GM21576 (cell line): ENCODE measurements around the gene RUFY3.
"Not testable (repeated sequence)": the region's sequence is repeated elsewhere in the genome, so short reads cannot be mapped to it uniquely, and the experiment has no call there.

Source experiments
- ATAC-seq: cut with Tn5 transposase; IDR thresholded peaks from one replicate; pipeline ENCODE4 v1.9.1; 2021; ENCODE audit warnings: mild to moderate bottlenecking, moderate library complexity; ENCODE audit not compliant: unreplicated experiment

RUFY3 gene

DNA sequence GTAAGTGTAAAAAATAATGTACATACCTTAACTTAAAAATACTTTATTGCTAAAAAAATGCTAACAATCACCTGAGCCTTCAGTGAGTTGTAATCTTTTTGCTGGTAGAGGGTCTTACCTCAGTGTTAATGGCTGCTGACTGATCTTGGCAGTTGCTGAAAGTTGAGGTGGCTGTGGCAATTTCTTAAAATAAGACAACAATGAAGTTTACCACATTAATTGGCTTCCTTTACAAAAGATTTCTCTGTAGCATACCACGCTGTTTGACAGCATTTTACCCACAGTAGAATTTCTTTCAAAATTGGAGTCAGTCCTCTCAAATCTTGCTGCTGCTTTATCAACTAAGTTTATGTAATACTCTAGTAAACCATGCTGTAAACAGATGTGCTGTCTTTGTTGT is 47.6 kb downstream of the RUFY3 start:
- ATAC-seq = not testable (repeated sequence)

GRCh38 chr4:70772929-70773555 is 51.3 kb downstream of the RUFY3 start:
- no peak for ATAC-seq

DNA sequence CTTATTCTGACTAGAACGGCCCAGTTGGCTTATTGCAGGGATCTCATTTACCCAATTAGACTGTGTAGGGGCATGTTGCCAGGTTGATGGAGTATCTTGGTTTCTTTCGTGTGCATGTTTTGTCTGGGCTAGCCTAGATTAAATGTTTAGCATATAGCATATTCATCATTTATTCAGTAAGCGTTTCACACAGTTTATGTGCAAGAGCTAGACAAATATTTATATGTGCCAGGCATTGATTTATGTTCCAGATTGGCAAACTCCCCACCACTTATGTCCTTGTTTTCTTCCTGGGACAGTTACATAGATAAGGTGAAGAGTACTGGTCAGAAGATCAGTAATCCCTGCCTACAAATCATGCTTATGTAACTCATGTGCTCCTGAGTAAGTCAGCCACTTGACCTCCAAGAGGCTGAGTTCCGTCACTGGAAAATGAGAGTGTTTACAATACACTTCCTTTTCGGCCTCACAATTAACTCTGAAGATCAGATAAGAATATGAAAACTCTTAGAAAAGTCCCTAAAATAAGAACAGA is 57.2 kb downstream of the RUFY3 start:
- ATAC-seq = no peak

DNA sequence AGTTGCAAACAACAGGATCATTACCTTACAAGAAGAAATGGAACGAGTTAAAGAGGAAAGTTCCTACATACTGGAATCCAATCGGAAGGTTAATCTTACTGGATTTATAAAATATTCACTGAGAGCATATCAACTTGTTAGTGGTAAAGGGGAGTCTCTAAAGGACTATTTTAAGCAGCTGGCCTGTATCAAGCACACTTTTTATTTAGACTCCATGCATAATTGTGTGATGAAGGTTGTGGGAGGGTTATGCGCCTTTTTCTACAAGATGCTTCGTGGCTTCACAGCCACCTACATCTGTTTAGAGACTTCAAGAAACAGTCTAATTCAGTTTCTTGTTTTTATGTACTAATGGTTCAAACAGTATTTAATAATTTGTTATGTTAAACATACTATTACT is 61.3 kb downstream of the RUFY3 start:
- ATAC-seq = no peak

DNA sequence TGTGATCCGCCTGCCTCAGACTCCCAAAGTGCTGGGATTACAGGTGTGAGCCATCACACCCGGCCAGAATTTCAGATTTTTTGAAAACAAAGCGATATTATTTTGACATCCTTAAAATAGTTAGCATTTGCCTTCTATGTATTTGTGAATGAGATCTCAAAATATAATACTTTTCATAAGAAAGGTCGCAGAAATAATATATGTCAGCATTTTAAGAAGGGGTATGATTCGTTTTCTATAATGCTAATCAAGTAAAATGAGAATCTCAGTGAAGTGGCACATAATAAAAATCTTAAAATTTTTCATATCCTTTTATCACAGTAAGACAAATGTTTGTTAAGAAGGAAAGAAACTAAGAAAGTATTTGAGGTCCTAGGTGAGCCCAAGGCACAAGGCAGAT is 65.7 kb downstream of the RUFY3 start:
- no peak for ATAC-seq

GRCh38 chr4:70788733-70789132 is 67.0 kb downstream of the RUFY3 start:
- ATAC-seq = no peak

GRCh38 chr4:70793626-70794025 is 71.9 kb downstream of the RUFY3 start:
- no peak for ATAC-seq

- ATAC-seq = peak; percentile 71
These were observed 79.6 kb downstream of the RUFY3 start for GRCh38 chr4:70801265-70801809.

DNA sequence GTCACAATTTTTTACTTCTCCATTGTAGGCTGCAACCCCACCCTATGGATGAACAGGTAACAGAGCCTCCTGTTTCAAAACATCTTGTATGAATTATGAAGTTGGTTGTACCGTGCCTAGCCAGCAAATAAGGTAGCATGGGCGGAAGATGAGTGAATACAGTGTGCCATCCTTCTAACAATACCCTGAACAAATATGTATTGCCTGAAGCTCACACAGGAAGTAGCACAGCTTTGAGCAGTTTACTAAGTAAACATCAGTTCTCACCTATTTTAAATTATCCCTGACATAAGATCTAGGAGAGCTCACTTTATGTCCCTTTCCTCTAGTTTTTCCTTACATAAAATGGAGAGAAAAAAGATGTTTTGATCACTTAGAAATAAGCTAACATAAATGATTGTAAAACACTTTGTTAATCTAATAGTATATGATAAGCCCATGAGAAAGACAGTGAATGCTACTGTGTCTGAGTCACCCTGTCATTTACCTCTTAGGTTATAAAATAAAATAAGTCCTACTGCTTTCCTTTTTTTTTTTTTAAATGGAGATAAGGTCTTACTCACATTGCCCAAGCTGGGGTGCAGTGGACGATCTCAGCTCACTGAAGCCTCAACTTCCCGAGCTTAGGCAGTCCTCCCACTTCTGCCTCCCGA is 81.3 kb downstream of the RUFY3 start:
- ATAC-seq = no peak

DNA sequence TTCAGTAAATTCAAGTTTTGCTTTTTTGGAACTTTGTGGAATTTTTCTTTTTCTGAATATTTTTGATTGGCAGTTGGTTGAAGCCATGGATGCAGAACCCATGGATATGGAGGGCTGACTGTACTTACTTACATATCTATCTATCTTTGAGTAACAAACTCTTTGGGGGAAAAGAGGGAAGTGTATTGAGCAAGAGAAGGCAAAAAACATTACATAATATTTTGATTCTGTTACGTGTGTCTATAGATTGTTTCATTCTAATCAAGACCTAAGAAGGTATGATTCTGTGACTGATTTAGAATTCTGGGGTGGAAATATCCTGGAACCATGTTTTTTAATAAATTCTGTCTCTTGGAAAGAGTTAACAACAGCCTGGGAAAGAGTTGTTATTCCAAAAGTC is 86.4 kb downstream of the RUFY3 start:
- ATAC-seq = no peak

DNA sequence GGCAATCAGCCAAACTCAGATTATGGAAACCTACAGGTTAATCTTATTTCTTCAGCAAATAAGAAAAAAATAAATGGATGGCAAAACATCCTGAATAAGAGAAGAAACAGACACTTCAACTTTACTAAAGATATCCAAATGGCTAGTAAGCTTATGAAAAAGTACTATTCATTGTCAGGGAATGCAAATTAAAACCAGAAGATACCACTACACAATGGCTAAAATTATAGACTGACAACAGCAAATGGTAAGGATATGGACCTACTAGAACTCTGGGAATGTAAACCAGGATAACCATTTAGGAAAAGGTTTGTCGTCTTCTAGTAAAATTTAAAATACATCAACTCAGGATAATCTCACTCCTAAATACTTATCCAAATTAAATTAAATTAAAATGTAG is 93.6 kb downstream of the RUFY3 start:
- no peak for ATAC-seq

DNA sequence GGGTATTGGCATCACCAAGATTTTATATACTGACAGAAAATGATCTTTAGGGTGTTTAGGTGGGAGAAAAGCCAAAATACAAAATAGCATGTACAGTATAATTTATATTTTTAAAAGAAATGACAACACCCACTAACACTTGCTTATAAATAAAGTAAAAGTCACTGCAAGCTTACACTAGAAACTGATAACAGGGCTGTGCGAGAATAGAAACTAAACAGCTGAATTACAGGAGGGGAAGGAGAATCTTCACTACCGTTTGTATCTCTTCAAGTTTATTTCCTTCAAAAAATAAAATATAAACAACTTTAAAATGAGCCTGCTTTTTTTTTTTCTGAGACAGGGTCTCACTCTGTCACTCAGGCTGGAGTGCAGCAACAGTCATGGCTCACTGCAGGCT is 95.1 kb downstream of the RUFY3 start:
- ATAC-seq = no peak

- ATAC-seq = peak; percentile 57
These were observed 96.5 kb downstream of the RUFY3 start for GRCh38 chr4:70818173-70818855.

DNA sequence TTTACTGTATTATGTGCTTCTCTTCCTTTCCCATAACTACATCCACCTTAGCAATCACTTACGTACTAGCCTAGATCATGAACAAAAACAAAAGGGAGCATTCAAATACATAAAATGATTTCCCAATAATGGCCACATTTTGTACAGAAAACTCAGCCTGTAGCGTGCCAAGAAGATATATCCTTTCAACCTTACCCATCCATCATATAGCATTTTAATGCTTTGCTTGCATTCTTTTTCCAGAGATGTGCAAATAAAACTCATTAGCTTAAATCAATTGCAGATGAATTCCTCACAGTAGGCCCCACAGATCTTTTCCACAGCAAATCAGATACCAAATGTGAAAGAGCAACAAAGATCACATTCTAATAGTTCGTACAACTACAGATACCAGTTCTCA is 97.2 kb downstream of the RUFY3 start:
- ATAC-seq = no peak

GRCh38 chr4:70829015-70829414 is 107.3 kb downstream of the RUFY3 start:
- no peak for ATAC-seq

GRCh38 chr4:70829492-70829891 is 107.7 kb downstream of the RUFY3 start:
- ATAC-seq = no peak

- no peak for ATAC-seq
These were observed 108.3 kb downstream of the RUFY3 start for GRCh38 chr4:70830054-70830453.

DNA sequence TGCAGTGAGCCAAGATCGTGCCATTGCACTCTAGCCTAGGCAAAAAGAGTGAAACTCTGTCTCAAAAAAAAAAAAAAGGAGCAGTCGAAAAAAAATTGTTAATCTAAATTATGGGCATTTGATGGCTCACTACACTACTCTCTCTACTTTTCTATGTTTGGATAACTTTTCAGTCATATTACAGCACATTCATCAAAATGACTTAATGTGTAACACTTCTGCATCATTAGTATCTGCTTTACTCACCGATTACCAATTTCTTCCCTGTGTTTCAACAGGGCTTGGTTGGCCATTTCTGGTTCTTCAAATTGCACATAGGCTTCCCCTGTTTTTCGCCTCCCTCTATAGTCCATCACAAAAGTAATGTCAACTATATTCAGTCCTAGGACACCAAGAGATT is 109.5 kb downstream of the RUFY3 start:
- ATAC-seq = no peak

DNA sequence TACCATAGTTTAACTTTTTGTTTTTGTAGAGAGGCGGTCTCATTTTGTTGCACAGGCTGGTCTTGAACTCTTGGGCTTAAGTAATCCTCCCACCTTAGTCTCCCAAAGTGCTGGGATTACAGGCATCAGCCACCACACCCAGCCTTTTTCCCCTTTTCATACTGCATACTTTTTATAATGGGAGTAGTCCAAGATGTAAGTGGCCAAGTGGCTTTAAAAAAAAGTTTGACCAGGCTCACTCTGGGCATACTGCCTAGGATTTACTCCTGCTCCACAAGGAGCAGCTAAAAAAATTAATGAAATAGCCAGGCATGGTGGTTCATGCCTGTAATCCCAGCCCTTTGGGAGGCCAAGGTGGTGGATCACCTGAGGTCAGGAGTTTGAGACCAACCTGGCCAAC is 111.9 kb downstream of the RUFY3 start:
- no peak for ATAC-seq

- no peak for ATAC-seq
These were observed 114.3 kb downstream of the RUFY3 start for GRCh38 chr4:70836081-70836480.

GRCh38 chr4:70838204-70838603 is 116.4 kb downstream of the RUFY3 start:
- ATAC-seq = no peak
